Neural progenitor cell (in vitro differentiated cells): ENCODE data around the gene AHRR.

Experiments used
- CTCF ChIP-seq: fragments of 200-600 bp; sonication (generic); IDR thresholded peaks from 2 replicates; pipeline ENCODE4 v1.5.1; 2017; ENCODE audit warnings: antibody characterized with exemption, mild to moderate bottlenecking
- EZH2 ChIP-seq: fragments of 200-600 bp; sonication (generic); IDR thresholded peaks from 2 replicates; pipeline ENCODE4 v1.6.1; 2017; ENCODE audit warnings: antibody characterized with exemption, mild to moderate bottlenecking, moderate library complexity
- EZH2phosphoT487 ChIP-seq: fragments of 200-600 bp; sonication (generic); IDR thresholded peaks from 2 replicates; pipeline ENCODE4 v1.6.1; 2017; ENCODE audit warnings: antibody characterized with exemption

DNA sequence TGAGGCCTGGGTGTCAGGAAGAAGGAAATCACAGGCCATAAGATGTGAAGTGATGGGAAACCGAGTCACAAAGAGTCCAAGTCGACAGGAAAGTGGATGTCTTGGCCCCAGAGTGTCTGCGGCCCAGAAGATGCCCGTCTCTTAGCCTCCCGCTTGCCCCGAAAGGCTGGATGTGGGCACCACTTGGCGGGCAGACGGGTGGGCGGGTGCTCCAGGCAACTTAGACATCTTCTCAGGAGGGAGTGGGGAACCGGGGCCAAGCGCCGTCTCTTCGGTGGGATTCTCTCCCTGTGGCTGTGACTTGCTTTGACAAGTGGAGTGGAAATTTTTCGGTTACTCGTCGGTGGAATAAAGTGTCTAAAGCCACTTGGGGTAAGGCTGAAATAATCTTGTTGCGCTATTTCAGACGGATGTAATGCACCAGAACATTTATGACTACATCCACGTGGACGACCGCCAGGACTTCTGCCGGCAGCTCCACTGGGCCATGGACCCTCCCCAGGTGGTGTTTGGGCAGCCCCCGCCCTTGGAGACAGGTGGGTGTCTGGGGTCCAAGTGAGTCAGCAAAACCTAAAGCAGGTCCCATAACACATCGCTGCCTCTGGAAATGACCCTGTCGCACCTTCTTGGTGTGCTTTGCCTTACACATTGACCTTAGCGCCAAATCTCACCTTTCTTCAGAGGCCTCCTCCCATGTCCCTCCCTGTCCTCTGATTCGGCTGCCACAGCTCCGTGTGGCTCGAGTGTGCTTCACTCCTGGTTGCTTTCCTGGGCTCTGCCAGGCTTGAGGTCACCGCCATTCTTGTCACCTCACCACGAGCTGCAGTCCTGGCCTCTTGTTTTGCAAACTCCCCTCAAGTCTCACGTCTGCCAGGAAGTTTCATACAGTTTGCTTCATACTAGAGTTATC lies 101.1 kb downstream of the AHRR start:
- TF ChIP-seq EZH2phosphoT487 (no peak), CTCF (no peak), EZH2 (no peak)
